HG02840 (cell line): ENCODE data around the gene MED15.

Source experiments
- ATAC-seq: cut with Tn5 transposase; IDR thresholded peaks from one replicate; pipeline ENCODE4 v1.9.1; 2021; ENCODE audit warnings: mild to moderate bottlenecking, moderate library complexity, moderate number of reproducible peaks; ENCODE audit not compliant: unreplicated experiment, low FRiP score

The MED15 gene

GRCh38 chr22:20579273-20580120 lies 72.1 kb downstream of the MED15 start:
- ATAC-seq: no peak

DNA sequence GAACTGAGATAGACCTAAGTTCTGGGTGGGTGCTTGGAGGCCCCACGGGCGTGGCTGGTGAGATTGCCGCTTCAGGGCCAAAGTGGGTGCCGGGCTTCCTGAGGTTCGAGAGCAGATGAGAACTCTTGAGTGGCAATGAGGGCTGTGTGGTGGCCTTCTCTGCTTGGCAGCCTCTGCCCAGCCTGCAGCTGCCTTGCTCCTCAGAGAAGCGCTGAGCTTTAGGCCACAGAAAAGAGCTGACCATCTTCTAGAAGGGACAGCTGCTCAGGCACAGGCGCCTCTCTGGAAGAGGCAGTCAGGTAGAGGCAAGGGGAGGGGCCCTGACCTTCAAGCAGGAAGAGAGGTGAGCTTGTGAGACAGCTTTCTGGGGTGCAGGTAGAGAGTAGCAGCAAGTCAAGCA lies 72.8 kb downstream of the MED15 start:
- ATAC-seq: no peak

DNA sequence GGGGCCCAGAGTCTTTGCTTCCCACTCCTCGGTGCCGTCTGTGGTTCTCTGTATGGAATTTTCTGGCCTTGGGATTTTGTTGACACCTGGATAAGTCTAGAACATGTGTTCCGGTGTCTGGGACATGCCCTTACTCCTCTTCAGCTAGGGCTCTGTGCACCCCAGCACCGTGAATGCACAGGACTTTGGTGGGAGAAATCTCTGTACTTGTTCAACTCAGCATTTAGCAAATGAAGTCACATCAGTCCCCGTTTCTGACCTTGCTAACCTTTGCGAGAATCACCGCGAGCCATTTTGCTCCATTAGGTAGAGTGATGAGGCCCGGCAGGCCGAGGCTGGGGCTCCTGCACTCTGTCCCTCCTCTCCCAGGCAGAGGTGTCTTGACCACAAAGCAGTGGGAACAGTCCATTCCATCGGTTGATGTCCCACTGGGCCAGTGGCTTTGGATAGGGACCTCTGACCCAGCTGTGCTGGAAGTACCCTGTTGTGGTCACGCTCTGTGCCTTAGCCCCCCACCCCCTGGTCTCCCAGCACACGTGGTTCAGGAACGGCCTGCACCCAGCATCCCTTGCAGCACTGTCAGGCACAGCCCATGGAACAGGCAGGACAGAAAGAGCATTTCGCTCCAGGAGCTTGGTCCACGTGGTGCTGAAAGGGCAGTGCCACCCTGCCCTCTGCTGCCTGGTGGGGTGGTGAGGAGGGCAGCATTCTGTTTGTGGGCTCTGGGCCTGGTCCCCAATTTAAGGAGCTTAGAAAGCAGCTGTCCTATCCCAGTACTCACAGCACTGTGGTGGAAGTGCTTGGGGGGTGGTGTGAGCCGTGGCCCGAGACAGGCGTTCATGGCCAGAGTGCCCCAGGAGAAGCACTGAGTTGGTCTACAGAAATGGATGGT lies 73.4 kb downstream of the MED15 start:
- no peak for ATAC-seq

DNA sequence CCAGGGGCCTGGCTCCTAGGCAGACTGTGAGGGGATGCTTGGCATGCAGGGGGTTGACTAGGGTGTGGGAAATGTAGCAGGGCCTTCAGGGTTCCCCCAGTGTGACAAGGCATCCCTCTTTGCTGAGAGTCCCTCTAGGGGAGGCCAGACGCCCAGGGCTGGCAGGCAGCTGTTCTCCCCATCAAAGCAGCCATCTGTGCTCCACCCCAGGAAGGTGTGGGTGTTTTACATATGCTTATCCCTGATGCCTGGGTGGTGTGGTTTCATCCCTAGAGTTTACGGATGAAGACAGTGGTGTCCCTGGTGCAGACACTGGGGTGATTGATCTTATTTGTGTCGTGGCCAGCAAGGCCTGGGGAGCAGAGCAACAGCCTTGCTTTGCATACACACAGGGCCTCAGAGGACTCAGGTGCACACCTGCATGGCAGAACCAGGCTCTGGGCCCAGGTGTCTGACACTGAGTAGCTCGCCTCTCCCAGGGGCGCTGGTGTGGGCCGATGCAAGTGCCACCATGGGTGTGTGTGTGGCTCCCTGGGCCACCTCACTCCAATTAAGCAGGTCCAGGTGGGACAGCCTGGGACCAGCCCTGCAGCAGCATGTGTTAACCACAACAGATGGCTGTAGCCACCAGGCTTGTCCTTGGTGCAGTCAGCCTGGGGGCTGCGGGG lies 74.2 kb downstream of the MED15 start:
- no peak for ATAC-seq

DNA sequence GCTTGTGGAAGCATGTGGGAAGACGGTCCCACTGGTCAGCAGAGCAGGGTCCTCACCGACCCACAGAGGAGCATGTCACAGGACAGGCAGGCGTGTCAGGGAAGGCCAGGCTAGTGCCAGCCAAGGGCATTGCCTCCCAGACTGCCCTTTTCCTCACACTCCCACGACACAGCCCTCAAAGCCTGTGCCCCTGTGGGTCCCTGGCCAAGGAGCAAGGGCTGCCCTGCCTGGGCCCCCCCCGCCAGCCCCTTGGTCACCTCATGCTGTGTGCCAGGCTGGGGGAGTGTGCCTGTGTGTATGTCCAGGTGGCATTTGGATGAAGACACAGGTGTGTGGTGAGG lies 74.7 kb downstream of the MED15 start:
- no peak for ATAC-seq

- no peak for ATAC-seq
These were observed 75.3 kb downstream of the MED15 start for GRCh38 chr22:20582520-20583361.

DNA sequence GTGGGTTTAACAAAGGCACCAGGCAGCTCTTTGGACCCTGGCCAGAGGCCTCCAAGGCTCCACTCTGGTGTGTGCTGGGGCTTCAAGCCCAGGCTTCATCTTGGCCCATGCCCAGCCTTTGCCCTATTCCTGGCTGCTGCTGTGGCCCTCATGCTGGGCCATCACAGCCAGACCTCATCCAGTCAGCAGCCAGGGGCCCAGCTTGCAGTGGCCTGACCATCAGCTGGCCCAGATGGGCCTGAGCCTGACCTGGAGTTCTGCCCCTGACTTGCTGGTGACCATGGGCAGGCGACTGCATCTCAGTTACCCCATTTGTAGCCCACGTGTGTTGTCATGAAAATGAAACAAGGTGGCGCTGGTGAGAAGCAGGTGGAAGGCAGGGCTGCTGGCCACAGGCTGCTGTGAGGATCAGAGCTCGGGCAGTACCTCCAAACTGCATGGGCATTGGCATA lies 76.1 kb downstream of the MED15 start:
- ATAC-seq: no peak

GRCh38 chr22:20584029-20584871 lies 76.8 kb downstream of the MED15 start:
- no peak for ATAC-seq

GRCh38 chr22:20584872-20585638 lies 77.6 kb downstream of the MED15 start:
- no peak for ATAC-seq

GRCh38 chr22:20585639-20586402 lies 78.4 kb downstream of the MED15 start:
- no peak for ATAC-seq

DNA sequence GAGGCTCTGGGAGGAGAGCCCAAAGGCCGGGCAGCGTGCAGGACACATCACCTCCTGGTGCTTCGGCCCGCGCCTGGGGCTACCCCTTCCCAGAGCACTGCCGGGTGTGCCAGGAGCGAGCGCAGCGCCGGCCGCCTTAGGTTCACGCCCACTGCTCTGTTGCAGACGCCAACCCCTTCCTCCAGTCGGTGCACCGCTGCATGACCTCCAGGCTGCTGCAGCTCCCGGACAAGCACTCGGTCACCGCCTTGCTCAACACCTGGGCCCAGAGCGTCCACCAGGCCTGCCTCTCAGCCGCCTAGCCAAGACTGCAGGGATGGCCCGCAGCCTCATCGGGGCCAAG lies 79.0 kb downstream of the MED15 start:
- ATAC-seq: no peak

DNA sequence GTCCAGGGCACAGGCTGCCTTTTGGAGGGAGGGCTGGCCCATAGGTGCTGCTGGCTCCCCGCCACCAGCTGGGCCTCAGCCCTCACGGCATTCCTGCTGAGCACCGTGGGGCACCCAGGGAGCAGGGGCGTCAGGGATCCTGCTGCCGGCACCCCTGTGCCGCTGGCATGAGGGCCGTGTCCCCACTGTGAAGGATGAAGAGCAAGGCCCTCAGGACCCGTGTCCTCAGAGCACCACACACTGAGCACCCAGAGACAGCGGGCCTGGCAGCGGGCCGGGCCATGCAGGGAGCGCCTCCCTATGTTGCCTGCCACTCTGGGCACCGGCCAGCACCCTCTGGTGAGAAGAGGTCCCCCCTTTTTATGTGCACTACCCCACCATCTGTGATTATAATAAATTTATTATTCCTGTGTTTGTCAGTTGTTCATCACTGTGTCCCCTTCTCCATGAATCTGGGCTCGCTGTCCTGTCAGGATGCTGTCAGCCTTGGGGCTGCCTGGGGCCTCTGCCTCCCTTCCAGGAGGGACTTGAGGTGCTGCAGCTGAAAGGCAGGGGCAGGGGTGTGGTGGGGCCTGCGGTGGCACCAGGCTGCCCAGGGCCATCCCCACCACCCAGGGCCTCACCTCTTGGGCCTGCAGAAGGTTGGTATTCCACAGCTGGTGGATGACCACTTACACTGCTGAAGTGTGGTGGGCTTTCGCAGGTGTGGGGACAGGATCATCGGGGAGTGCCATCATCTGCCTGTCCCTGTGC lies 80.0 kb downstream of the MED15 start:
- no peak for ATAC-seq

- ATAC-seq: no peak
These were observed 80.9 kb downstream of the MED15 start for GRCh38 chr22:20588092-20588842.

DNA sequence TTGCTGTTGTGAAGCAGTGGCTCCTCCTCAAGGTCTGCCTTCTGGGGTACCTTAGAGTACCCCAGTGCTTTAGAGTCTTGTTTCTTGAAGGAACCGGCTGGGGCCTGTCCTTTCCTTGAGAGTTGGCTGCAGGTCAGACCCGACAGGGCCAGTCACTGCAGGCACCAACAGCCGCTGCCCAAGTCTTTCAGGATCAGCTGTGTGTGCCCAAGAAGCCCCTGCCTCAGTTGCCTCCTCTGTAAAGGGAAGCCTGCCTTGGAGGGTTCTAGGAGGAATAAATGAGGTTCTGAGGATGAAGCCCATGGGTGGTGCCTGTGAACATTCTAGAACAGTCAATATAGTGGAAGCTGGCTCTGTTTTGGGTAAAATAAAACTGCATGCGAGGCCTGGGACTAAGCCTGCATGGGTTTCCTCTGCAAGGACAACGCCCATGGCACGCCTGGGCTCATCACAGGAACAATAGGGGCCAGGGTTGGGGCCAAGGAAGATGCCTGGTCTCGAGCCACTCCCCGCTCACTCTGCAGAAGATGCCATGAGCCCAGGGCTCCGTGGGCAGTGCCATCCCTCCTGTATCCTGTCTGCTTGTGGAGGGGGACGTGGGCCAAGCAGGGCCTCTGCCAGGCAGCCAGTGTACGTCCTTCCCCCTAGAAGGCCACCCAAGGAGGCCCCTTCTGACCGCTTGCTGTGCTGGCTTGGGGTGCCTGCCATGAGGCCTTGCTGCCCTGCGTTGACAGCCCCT lies 81.6 kb downstream of the MED15 start:
- ATAC-seq: no peak

GRCh38 chr22:20589614-20590476 lies 82.4 kb downstream of the MED15 start:
- ATAC-seq: no peak
